Testis (tissue), 3 donors: ENCODE measurements around the gene BCAS3. TPM values are rescaled to one million over a fixed set of nuclear protein-coding genes. Genes with fewer than 3 reads are reported as not detected.

ENCODE experiments used
- DNase-seq: peaks from one replicate; pipeline ENCODE4 v3.0.0-alpha.2; 2019
- H3K27ac ChIP-seq, 2 donors: fragments of 200-600 bp; sonication (generic); one replicate each; pipeline ENCODE4 v1.5.1; 2019
- H3K27me3 ChIP-seq: fragments of 200-600 bp; sonication (generic); one replicate; pipeline ENCODE4 v1.5.1; 2019
- H3K36me3 ChIP-seq: fragments of 200-600 bp; sonication (generic); one replicate; pipeline ENCODE4 v1.5.1; 2017; ENCODE audit warnings: low read depth; ENCODE audit errors: missing control alignments
- H3K4me1 ChIP-seq: fragments of 200-600 bp; sonication (generic); one replicate; pipeline ENCODE4 v1.5.1; 2019
- H3K4me3 ChIP-seq, 2 donors: fragments of 200-600 bp; sonication (generic); one replicate each; pipeline ENCODE4 v1.5.1; 2017 to 2019
- H3K9me3 ChIP-seq: fragments of 200-600 bp; sonication (generic); one replicate; pipeline ENCODE4 v1.5.1; 2017
- POLR2A ChIP-seq: fragments of 450-650 bp; IDR thresholded peaks from one replicate; pipeline ENCODE4 v1.6.1; 2017; ENCODE audit warnings: antibody characterized with exemption, mild to moderate bottlenecking, moderate library complexity
- WGBS, 2 donors: methylation state at CpG; one replicate each; pipeline ENCODE4 v1.1.5; 2018; 5-methylcytosine and 5-hydroxymethylcytosine counted together
- intact Hi-C: fragments of 100-400 bp; cut with DNase I; formaldehyde crosslinking; loops from one replicate; pipeline ENCODE4 v1.15.1; 2023; ENCODE audit warnings: low total_unique reads
- polyA plus RNA-seq: library from polyadenylated mRNA; stranded (reverse); fragments of 350-450 nt; fragmentation: Illumina TruSeq; extraction: RNeasy Lipid Tissue Mini Kit (QIAGEN cat#74804); gene quantifications from one replicate; pipeline ENCODE4 v1.2.3, GENCODE V29; 2014; ENCODE audit warnings: low read depth, low replicate concordance; ENCODE audit not compliant: insufficient read depth
- total RNA-seq, 2 donors: library from RNA; depleted of rRNA; stranded (reverse); fragments of >200 nt; gene quantifications; one replicate each; pipeline ENCODE4 v1.2.3, GENCODE V29; 2016
- TF ChIP-seq, protein P1 (sequence below), 3 experiments: fragments of 450-650 bp in 2 of 3; fragments of 200-600 bp in 1 of 3; sonication (generic) in 1 of 3; IDR thresholded peaks; one replicate each; pipeline ENCODE4 v1.5.1; 2016 to 2019; ENCODE audit warnings: antibody characterized with exemption in 3 of 3, mild to moderate bottlenecking in 2 of 3, moderate library complexity in 1 of 3

Gene BCAS3
- total and polyA plus RNA-seq, 3 donors from 2014 or later = 54.8 to 96.7 (median 73.0) TPM

DNA sequence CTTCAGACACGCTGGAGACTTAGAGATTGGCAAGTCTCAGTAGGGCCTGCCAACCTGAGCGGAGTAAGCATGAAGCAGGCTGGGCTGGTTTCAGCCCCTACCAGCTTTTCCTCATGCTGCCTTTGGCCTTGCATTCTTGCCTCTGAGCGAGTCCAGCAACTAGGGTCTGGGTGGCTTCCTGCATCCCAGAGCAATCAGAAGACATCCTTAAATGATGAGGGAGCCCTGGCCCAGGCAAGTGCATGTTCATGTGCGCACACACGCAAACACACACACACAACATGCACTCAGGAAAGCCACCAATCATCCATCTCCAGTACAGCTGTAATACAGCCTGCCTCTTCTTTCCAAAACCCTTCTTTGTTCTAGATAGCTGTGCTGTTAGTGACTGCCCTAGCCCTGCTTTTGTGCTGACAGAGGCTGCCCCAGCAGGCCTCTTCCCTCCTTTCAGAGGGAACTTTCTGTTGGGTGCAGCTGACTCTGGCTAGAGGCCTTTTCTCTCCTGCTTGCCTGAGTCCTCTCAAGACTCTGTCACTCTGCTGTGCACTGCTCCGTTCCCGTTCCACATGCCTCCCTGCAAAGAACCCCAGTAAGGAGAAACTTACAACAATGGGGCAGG lies 691.3 kb downstream of the BCAS3 start:
- Histone ChIP-seq H3K36me3 (no peaks in the 10 kb centered on the region), H3K27me3 (no peaks in the 10 kb centered on the region), H3K27ac (no peak overlapping the region), H3K4me3 (no peak overlapping the region), H3K4me1 (no peaks in the 10 kb centered on the region), H3K9me3 (no peaks in the 10 kb centered on the region)
- intact Hi-C loops = no loop called here
- TF ChIP-seq, protein P1, sequence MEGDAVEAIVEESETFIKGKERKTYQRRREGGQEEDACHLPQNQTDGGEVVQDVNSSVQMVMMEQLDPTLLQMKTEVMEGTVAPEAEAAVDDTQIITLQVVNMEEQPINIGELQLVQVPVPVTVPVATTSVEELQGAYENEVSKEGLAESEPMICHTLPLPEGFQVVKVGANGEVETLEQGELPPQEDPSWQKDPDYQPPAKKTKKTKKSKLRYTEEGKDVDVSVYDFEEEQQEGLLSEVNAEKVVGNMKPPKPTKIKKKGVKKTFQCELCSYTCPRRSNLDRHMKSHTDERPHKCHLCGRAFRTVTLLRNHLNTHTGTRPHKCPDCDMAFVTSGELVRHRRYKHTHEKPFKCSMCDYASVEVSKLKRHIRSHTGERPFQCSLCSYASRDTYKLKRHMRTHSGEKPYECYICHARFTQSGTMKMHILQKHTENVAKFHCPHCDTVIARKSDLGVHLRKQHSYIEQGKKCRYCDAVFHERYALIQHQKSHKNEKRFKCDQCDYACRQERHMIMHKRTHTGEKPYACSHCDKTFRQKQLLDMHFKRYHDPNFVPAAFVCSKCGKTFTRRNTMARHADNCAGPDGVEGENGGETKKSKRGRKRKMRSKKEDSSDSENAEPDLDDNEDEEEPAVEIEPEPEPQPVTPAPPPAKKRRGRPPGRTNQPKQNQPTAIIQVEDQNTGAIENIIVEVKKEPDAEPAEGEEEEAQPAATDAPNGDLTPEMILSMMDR (IDR thresholded peaks at IDR 0.05) = no peak
- TF ChIP-seq POLR2A = no peak
- no peak for DNase-seq
- WGBS, 2 donors = 89 to 90% methylated on average over 7 of the region's 7 CpGs

DNA sequence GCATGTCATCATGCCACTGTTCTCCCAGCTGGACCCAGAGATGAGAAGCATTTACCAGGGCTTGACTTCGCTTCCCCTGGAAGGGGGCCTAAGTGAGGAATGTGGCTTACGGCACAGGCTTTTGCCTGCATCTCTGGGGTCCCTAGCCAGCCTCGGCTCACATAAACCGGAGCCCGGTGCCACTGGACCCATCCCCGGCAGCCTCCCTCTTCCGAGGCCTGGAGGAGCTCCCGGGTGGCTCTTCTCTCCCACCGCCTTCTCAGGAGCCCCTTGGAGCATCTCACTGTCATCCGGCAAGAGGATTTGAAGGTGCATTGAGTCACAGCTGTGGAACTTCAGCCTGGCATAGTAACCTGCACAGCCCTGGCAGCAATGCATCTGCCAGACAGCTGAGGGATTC lies 692.1 kb downstream of the BCAS3 start:
- Histone ChIP-seq H3K36me3 (no peaks in the 10 kb centered on the region), H3K4me3 (no peak overlapping the region), H3K4me1 (no peaks in the 10 kb centered on the region), H3K27ac (no peak overlapping the region), H3K27me3 (no peaks in the 10 kb centered on the region), H3K9me3 (no peaks in the 10 kb centered on the region)
- TF ChIP-seq, protein P1 (IDR thresholded peaks at IDR 0.05) = no peak
- no peak for TF ChIP-seq POLR2A
- 95 to 96% methylated on average over 10 of the region's 10 CpGs for WGBS, 2 donors
- intact Hi-C loops = no loop called here
- no peak for DNase-seq

DNA sequence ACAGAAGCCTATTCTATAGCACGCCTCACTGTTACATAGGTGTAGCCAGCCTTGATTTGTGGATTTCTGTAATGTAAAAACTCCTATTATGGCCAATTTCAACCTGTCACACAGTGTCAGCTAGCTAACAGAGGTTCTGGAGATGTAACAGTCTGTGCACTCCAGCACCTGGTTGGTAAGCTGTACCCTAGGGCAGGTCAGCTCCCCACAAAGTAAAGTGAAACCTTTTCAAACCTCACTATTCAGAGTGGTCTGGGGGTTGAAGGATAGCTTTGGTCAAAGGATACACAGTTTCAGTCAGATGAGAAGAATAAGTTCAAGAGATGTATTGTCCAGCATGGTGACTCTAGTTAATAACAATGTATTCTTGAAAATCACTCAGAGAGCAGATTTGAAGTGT lies 693.5 kb downstream of the BCAS3 start:
- Histone ChIP-seq H3K27ac (no peak overlapping the region), H3K9me3 (no peaks in the 10 kb centered on the region), H3K4me1 (no peaks in the 10 kb centered on the region), H3K27me3 (no peaks in the 10 kb centered on the region), H3K36me3 (no peaks in the 10 kb centered on the region), H3K4me3 (no peak overlapping the region)
- intact Hi-C loops = no loop called here
- DNase-seq = no peak
- TF ChIP-seq POLR2A = no peak
- TF ChIP-seq, protein P1 (IDR thresholded peaks at IDR 0.05) = no peak
- WGBS, 2 donors = 91 to 100% methylated on average over 1 of the region's 1 CpG

DNA sequence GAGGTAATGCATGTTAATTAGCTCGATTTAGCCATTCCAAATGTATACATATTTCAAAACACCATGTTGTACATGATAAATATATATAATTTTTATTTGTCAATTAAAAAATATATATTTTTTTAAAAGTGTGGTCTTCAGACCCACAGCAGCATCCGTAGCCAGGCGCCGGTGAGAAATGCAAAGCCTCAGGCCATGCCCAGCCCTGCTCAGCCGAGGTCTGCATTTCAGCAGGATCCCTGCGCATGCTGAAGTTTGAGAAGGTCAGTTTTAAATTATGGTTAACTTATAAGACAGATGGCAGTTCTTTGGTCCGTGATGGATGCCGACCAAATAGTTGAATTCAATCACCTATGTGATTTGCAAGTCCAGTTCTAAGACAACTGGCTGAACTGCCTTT lies 694.0 kb downstream of the BCAS3 start:
- Histone ChIP-seq H3K27me3 (no peaks in the 10 kb centered on the region), H3K36me3 (no peaks in the 10 kb centered on the region), H3K9me3 (no peaks in the 10 kb centered on the region), H3K27ac (no peak overlapping the region), H3K4me1 (no peaks in the 10 kb centered on the region), H3K4me3 (no peak overlapping the region)
- intact Hi-C loops = no loop called here
- DNase-seq = no peak
- 90 to 93% methylated on average over 8 of the region's 8 CpGs for WGBS, 2 donors
- no peak for TF ChIP-seq POLR2A
- TF ChIP-seq, protein P1 (IDR thresholded peaks at IDR 0.05) = no peak

DNA sequence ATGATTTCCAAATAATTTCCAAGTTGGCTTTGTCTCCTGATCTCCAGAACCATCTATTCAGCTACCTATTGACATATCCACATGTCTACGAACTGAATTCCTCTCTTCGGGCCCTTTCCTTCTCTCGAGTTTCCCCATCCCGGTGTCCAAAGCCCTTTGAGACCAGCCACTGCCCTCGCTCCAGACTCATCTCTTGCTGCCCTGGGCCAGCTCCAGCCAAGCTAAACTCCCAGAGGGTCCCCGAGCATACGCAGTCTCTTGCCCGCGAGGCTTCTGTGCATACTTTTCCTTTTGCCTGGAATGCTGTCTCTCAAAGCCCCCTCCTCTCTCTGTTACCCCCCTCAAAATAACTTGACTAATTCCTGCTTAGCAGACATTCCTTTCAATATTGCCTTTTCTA lies 694.8 kb downstream of the BCAS3 start:
- peak overlapping the region in 1 of 2 donors; percentile 28 for H3K27ac ChIP-seq
- H3K36me3 ChIP-seq = no peaks in the 10 kb centered on the region
- TF ChIP-seq, protein P1 (IDR thresholded peaks at IDR 0.05) = no peak
- no peak for TF ChIP-seq POLR2A
- H3K9me3 ChIP-seq = no peaks in the 10 kb centered on the region
- no peaks in the 10 kb centered on the region for H3K4me1 ChIP-seq
- H3K27me3 ChIP-seq = no peaks in the 10 kb centered on the region
- no peak for DNase-seq
- H3K4me3 ChIP-seq = no peak overlapping the region
- WGBS, 2 donors = 68 to 73% methylated on average over 9 of the region's 9 CpGs
- intact Hi-C loops = no loop called here
